Retinal pigment epithelial cell (primary cell): ENCODE data around the gene COASY.

ENCODE experiments used
- DNase-seq: peaks from one replicate; pipeline ENCODE4 v3.0.0-alpha.2; 2010; ENCODE audit warnings: low read depth
- H3K4me3 ChIP-seq: 2 replicates; pipeline ENCODE4 v1.5.1; 2011; ENCODE audit warnings: mild to moderate bottlenecking, low read length, control low read depth, moderate library complexity
- TF ChIP-seq, protein P1 (sequence below): conservative IDR thresholded peaks from 2 replicates; pipeline ENCODE4 v1.5.1; 2011; ENCODE audit warnings: low read depth, low read length, control low read depth, inconsistent platforms

COASY gene

DNA sequence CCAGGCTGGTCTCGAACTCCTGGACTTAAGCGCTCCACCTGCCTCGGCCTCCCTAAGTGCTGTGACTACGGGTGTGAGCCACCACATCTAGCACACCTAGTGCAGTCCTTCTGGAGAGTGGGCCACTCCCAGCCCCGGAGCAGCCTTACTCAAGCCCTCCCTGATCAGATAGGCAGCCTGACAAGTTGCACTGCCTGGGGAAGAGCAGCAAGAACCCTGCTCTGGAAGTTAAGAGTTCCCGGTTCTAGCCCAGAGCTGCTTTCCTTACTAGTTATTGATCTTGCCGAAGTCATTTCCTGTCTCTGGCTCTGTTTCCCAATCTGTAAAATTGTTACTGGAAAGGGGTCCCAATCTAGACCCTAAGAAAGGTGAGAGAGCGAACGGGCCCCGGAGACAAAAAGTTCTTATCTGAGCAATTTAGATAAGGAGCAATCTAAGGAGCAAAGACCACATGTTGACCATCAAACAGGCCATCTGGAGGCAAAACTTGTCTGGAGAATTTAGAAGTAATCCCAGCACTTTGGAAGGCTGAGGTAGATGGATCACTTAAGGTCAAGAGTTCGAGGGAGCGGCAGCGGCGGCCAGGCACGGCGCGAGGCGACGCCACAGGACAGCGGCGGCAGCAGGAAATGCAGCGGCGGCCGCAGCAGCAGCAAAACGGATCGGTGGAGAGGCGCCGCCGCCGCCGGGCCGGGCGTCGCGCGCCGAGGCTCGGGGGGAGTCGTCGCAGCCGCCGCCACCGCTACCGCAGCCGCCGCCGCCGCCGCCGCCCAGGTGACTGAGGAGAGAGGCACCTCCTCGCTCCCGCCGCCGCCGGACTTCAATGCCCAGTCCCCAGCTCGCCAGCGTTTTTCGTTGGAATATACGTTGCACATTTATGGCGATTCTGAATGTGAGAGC is 30.2 kb upstream of the COASY start:
- DNase-seq: no peak
- H3K4me3 ChIP-seq: peak overlapping the region; percentile 33
- TF ChIP-seq, protein P1, sequence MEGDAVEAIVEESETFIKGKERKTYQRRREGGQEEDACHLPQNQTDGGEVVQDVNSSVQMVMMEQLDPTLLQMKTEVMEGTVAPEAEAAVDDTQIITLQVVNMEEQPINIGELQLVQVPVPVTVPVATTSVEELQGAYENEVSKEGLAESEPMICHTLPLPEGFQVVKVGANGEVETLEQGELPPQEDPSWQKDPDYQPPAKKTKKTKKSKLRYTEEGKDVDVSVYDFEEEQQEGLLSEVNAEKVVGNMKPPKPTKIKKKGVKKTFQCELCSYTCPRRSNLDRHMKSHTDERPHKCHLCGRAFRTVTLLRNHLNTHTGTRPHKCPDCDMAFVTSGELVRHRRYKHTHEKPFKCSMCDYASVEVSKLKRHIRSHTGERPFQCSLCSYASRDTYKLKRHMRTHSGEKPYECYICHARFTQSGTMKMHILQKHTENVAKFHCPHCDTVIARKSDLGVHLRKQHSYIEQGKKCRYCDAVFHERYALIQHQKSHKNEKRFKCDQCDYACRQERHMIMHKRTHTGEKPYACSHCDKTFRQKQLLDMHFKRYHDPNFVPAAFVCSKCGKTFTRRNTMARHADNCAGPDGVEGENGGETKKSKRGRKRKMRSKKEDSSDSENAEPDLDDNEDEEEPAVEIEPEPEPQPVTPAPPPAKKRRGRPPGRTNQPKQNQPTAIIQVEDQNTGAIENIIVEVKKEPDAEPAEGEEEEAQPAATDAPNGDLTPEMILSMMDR: peak; percentile 43

DNA sequence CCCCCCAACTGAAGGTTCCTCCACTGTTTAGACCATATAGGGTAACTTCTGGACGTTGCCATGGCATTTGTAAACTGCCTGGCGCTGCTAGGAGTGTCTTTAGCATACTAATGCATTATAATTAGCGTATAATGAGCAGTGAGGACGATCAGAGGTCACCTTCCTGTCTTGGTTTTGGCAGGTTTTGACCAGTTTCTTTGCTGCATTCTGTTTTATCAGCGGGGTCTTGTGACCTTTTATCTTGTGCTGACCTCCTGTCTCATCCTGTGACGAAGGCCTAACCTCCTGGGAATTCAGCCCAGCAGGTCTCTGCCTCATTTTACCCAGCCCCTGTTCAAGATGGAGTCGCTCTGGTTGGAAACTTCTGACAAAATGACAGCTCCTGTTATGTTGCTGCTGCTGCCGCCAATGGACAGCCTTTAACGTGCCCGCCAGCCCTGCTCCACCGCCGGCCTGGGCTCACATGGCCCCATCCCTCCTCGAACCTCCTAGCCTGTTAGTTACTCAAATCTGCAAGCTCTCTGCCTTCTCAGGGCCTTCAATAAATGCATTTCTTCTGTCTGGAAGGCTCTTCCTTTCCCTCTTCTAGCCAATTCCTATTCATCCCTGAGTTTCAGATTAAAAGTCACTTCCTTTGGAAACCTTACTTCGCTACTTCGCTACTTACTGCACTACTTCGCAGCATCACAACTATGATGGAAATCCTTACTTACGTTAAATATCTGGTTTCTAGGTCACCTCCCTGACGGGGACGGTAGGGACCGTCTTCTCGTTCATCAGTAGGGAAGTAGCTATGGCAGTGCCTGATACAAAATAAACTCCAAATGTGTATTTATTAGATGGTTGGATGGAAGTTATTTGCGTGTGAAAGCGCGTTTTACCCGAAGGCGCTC is 26.5 kb upstream of the COASY start:
- peak overlapping the region; percentile 74 for H3K4me3 ChIP-seq
- TF ChIP-seq, protein P1: no peak
- no peak for DNase-seq

GRCh38 chr17:42536048-42536371 is 25.9 kb upstream of the COASY start, which contains the start of gene NAGLU:
NAGLU (plus strand) TSS chr17:42536241; CDS start chr17:42536273, 32 bp downstream.
- H3K4me3 ChIP-seq: peak within 1 kb of the TSS; percentile 74
- TF ChIP-seq, protein P1: no peak
- DNase-seq: no peak

DNA sequence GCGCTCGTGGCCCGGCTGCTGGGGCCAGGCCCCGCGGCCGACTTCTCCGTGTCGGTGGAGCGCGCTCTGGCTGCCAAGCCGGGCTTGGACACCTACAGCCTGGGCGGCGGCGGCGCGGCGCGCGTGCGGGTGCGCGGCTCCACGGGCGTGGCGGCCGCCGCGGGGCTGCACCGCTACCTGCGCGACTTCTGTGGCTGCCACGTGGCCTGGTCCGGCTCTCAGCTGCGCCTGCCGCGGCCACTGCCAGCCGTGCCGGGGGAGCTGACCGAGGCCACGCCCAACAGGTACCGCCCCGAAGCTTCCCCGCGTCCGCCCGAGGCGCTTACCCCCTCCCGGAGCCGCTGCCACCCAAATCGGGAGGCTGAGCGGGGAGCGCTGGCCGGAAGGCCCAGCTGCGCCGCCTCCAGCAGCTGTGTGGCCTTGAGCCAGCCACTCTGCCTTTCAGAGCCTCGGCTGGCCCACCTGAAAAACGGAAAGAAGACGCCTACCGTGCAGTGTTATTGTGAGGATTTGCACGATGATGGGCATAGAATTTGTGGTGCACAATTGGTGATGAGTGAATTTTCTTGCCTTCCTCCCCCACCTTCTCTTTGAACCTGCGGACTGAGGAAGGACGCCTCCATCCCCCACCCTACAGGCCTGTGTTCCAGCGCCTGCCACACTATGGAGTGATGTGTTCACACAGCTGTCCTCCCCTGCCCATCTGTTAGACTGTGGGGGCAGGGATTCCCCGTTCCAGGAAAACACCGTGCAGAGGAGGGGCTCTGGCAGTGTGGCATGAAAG is 25.4 kb upstream of the COASY start:
- TF ChIP-seq, protein P1: no peak
- no peak for DNase-seq
- H3K4me3 ChIP-seq: peak overlapping the region; percentile 74

- H3K4me3 ChIP-seq: peak overlapping the region; percentile 74
- DNase-seq: no peak
- TF ChIP-seq, protein P1: no peak
Measured at GRCh38 chr17:42537156-42537805, 24.7 kb upstream of the COASY start.

DNA sequence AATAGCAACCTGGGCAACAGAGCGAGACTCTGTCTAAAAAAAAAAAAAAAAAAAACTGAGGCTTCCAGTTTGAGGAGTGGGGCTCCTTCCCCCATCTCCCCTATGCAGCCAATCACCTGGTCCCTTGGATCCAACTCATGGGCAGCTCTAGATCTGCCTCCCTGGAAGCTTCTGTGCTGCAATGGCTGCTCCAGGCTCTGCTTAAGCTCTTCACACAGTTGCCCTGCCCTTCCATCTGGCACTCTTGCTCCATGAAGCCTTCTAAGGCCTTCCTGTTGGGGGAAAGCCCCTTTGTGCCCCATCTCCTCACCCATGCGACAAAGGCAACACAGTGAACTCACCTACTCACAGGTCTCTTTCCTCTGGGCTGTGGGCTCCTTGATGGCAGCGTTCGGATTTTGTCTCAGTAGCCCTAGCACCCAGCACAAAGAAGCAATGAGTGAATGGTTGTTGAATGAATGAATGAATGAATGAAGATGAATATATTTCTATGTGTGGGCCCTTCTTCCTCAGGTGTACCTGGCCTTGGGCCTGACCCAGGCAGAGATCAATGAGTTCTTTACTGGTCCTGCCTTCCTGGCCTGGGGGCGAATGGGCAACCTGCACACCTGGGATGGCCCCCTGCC is 24.0 kb upstream of the COASY start:
- H3K4me3 ChIP-seq: no peak overlapping the region
- TF ChIP-seq, protein P1: no peak
- DNase-seq: no peak
